NOMO-1 treated with dmso at 0.1 percent for 144 hours (cell line): ENCODE data around the gene CYCS.
A peak's percentile ranks its signal among the peaks of the same experiment; 100 is the strongest.
"Not testable (repeated sequence)": the region's sequence is repeated elsewhere in the genome, so short reads cannot be mapped to it uniquely, and the experiment has no call there.

Source experiments
- DNase-seq: peaks from one replicate; lab custom pipeline; 2025; ENCODE audit not compliant: unreplicated experiment; lab: John Stamatoyannopoulos, UW

CYCS gene

DNA sequence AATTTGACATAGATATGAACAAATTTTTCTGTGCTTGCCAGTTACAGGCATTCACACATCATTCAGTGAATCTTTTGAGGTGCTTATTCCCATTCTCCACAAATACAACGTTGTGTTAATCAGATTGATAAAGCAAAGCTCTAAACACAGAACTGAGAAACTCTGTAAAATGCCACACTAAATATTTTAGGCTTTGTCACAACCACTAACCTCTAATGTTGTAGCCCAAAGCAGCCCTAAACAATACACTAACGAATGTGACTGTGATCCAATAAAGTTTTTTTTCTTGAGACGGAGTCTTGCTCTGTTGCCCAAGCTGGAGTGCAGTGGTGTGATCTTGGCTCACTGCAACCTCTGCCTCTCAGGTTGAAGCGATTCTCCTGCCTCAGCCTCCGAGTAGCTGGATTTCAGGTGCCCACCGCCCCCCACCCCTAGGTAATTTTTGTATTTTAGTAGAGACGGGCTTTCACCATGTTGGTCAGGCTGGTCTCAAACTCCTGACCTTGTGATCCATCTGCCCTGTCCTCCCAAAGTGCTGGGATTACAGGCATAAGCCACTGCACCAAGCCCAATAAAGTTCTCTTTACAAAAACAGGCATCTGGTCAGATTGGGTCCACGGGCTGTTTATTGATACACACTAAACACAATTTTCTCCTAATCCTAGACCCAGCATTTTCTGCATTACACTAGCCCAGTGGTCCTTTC, 6.9 kb downstream of the CYCS start:
- no peak for DNase-seq

DNA sequence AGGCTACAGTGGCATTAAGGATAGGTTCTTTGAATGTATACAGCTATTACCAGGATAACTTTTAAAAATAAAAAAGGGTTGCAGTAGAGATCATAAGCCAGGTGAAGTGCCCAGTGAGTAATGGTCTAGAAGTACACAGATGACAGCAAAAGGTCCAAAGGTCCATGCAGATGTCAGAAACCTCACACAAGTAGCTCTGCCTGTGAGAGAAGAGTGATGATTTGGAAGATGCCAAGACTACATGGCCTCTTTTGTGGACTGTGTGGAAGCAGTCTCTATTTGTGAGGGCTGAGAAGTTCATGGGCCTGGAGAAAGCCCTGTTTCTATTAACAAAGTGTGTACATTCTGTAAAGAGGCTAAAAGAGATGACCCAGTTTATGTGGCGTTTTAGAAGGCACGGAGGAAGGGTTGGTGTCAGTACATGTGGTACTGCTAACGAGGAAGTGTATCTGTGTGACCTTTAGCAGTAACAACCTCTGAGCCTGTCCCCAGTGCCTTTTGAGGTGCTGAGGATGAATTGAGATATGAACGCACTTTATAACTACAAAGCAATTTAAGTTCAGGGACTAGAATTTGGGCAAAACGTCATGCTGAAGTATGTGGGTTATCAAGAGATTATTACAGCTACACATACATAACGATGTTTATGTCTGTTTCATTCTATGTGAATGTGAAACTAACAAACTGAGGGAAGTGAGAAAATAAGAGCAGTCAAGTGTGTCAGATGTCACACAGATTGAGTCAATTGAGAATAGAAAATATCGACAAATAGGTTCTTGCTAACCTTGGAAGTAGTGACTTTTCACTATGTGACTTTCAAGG, 7.6 kb downstream of the CYCS start:
- DNase-seq = no peak

DNA sequence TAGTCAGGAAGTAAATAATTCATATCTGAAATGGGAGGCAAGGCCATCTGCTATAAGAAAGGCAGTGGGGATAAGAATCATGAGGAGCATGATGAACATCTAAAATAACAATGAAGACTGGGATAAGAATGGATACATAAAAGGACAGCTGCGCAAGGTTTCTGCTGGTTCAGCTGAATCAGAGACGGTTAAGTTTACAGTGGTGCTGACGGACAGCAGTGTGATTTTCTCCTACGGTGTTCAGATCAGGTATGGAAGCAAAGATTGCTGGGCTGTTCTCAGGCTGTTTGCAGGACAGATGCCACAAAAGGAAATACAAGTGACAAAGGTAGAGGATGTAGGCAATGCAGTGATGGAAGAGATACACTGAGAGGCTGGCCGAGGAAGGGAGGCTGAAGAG, 8.4 kb downstream of the CYCS start:
- no peak for DNase-seq

DNA sequence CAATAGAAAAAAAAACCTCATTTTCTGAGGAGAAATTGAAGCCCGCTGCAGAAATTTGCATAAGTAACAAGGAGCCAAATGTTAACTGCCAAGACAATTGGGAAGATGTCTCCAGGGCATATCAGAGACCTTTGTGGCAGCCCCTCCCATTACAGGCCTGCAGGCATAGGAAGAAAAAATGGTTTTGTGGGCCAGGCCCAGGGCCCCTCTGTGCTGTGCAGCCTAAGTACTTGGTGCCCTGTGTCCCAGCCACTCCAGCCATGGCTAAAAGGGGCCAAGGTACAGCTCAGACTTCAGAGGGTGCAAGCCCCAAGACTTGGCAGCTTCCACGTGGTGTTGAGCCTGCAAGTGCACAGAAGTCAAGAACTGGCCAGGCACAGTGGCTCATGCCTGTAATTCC, 14.5 kb downstream of the CYCS start:
- not testable (repeated sequence) for DNase-seq

DNA sequence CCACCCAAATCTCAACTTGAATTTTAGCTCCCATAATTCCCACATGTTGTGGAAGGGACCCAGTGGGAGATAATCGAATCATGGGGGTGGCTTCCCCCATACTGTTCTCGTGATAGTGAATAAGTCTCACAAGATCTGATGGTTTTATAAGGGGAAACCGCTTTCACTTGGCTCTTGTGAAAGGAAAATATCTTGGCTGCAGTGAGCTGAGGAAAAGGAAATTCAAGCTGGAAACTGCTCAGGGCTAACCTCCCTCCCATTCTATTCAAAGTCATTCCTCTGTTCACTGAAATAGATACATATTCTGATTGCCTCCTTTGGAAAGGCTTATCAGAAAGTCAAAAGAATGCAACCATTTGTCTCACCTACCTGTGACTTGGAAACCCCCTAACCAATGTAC, 15.8 kb downstream of the CYCS start:
- DNase-seq = no peak

DNA sequence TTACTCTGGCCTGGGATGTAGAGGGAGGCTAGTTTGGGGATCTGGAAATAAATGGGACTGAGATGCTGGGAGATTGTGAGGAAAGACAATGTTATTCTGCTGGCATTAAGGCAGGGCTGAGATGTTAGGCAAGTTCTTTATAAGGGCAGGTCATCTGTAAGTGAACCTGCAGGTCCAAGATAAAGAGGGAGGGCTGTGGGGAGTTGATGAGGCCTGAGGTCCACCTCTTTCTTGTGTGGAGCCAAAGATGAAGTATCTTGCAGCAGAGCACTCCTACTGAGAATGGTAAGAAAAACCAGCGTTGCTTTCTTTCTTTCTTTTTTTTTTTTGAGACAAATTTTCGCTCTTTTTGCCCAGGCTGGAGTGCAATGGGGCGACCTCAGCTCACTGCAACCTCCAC, 19.1 kb downstream of the CYCS start:
- DNase-seq = no peak

DNA sequence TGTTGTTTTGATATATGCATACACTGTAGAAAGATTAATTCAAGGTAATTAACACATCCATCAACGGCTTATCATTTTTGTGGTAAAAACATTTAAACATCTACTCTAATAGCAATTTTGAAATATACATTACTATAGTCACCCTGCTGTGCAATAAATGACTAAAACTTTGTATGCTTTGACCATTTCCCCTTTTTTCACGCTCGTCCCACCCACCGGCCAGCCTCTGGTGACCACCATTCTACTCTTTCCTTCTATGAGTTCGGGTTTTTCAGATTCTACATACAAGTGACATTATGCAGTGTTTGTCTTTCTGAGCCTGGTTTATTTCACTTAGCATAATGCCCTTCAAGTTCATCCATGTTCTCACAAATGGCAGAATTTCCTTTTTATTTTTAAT, 21.3 kb downstream of the CYCS start:
- DNase-seq = peak; percentile 35

DNA sequence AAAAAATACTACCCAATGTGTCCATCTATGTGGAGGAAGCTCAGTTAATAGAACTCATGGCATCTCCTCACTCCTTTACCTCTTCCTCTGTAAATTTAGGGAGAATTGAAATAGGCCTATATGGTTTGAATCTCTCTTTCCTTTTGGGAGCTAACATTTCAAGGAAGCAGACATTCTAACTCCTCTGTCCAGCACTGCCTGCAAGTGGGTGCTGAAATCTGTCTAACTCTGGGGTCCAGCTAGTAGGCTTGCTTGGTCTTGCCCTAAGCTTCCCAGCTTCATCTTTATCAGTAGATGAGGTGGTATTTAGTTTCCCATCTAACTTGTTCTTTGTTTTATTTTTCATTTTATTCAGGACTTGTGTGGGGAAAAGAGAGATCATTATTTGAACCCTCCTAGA, 23.2 kb downstream of the CYCS start:
- no peak for DNase-seq

DNA sequence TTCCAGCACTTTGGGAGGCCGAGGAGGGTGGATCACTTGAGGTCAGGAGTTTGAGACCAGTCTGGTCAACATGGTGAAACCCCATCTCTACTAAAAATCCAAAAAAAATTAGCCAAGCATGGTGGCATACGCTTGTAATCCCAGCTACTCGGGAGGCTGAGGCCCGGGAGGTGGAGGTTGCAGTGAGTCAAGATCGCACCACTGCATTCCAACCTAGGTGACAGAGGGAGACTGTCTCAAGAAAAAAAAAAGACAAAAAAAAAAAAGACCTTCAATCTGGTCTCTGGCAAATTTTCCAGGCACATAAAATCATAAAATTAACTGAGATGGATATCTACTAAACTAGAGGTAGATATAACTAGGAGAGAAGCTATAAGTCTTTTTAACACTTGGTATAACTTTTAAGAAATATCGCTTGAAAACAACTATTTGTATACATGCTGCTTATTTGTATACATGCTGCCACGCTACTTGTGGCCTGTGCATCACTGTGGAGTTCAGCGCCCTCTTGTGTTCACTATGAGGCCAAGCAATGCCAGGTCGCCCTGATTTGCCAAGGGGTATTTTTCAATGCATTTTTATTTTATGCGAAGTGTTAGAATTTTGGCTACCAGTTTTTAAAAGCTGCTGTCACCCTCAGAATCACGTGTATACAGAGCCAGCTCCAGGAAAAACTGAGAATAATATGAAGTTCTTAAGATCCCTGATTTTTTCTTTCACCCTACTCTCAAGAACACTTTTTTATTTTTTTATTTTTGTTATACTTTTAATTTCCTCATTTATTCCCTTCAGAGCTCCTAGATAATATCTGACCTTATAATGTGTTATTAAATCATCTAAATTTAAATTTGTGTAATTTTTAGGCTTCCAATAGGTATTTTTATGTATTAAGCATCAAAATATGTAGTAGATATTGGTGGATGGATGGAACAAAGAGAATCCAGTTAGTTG, 26.7 kb downstream of the CYCS start:
- peak; percentile 32 for DNase-seq

DNA sequence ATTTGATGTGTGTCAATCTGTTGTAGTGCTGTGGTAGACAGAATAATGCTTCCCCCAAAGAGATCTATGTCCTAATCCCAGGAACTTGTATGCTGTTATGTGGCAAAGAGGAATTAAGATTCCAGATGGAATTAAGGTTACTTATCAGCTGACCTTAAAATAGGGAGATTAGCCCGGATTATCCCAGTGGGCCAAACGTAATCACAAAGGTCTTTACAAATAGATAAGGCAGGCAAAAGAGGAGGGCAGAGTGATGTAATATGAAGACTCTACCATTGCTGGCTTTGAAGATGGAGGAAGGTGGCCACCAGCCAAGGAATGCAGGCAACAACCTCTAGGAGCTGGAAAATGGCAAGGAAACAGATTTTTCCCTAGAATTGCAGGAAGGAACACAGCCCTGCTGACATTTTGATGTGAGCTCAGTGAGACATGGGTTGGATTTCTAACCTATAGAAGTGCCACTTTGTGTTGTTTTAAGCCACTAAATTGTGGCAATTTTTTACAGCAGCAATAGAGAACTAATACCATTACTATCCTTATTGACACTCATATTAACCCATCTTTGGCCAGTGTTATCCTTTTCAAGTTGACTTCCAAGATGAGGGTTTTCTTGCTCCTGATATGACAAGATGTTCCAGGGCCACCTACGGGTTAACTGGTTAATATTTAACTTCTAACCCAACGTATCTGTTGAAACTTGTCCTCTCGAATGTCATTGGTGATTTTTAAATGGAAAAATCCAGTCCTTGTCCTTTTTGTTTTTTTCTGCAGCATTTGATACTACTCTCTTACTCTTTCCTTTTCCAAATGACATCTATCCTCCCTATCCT, 29.3 kb downstream of the CYCS start:
- no peak for DNase-seq

DNA sequence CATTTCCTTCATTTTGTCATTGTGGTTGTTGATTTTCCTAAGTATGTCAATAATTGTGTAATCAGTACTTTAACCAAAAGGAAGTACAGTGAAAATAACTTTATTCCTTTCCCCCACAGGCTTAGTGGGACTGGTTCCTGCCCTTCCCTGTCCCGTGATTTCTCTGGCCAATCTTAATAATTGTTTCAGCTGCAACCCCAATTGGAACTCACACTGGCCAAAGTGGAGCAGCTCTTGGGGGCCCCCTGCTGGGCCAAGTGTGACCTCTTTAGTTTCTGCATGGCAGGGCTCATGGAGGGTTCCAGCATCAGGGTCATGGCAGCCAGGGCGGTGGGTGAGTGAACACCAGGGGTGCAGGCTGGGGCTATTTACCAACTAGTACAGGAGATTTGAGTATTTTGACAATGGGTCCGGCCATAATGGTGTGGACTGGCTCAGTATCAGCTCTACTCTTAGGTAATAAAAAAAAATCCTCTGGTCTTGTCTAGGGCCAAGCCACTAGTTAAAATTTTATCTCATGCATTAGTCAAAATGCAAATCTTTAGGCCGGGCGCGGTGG, 31.7 kb downstream of the CYCS start:
- DNase-seq = peak; percentile 32

DNA sequence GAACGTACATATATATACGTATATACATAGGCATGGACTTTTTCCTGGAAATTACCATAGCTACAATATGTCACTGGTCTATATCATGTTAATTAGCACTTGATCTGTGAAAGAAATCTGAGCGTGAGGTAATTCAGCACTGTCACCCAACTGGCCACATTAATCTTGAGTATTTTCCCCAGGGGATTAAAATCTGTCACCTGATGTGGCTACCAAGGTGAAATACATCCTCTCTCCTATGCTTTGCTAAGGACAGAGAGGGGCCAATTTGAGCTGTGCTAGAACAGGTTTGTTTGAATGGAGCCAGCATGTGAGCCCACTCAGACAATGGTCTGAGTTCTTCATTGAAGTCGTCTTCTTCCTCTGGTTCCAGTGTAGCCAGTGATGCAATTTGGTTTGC, 33.3 kb downstream of the CYCS start:
- no peak for DNase-seq

DNA sequence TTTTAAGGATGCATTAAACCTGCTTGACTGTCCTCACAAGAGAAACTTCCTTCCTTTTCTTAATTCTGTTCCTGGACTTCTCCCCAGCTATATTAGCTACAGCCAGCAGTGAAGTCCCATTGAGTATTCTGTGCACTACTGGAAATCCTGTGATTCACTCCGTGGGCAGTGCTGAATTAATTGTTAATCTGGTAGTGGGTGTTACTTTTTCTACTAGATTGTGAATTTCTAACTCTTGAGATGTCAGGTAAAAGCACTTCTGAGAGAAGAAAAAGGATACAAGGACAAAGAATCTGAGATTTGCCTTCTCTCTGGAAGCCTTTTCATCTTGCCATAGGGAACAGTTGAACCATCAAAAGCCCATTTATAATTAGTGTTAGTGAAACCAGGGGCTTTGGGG, 33.9 kb downstream of the CYCS start:
- DNase-seq = no peak

DNA sequence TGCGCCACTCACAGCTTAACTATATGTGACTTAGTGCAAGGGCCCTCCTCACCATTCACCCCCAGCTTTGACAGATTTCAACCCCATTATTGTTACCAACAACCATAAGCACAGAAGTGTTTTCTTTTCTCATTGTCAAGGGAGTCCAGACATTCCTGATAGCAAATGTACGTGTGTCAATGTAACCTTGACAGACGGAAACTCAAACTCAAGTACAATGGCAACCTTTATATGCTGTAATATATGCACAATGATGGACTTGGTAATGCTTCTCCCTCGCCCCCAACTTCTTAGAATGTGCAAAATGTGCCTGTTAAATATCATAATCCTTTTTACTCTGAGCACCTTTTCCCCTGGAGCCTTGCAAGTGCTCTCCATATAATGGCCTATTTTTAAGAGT, 34.7 kb downstream of the CYCS start:
- DNase-seq = no peak

DNA sequence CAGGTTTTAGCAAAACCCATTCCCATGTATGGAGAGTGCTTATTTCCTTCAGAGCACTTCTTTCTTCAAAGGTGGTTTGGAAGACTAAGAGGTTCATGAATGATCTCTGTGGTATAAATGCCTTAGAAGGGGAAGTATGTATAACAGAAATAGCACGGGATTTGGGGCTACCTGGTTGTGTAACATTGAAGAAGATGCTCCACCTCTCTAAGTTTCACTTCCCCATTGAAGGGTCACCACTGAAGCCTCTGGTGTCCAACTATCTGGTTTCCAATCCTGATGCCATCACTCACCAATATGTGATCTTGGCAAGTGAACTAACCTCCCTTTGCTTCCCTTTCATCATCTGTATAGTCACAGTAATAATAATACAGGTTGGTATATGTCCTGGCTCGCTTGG, 37.2 kb downstream of the CYCS start:
- DNase-seq = peak; percentile 79

DNA sequence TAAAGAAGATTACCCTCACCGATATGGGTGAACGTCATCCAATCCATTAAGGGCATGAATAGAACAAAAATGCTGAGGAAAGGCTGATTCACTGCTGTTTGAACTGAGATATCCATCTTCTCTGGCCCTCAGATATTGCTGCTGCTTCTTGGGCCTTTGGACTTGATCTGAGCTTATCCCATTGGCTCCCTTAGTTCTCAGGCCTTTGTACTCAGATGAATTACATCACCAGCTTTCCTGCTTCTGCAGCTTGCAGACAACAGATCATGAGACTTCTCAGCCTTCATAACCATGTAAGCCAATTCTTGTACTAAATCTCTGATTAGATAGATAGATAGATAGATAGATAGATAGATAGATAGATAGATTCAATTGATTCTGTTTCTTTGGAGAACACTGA, 40.2 kb downstream of the CYCS start:
- no peak for DNase-seq

DNA sequence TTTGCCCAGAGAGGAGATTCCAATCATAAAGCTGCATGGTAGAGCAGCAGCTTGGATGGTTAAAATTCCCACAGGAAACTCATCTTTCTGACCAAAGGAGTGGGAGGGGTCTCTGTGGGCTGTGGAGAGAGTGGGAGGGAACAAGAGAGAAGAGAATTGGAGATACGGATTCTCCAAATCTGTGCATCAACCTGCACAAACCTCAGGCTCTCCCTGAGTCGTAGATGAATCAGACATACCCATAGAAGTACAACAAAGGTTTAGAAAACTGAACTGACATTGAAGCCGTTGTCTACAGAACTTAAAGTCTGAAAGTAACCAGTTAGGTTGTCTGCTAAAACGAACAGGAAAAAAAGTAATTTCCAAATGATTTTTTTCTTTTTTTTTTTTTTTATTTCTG, 41.9 kb downstream of the CYCS start:
- no peak for DNase-seq

DNA sequence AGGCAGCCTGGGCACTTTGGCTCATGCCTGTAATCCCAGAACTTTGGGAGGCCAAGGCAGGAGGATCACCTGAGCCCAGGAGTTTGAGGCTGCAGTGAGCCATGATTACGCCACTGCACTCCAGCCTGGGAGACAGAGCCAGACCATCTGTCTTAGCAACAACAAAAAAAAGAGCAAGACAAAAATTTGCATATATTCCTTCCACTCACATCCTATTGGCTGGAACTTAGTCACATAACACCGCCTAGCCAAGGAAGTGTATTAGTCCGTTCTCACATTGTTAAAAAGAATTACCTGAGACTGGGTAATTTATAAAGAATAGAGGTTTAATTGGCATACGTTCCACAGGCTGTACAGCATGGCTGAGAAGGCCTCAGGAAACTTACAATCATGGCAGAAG, 43.0 kb downstream of the CYCS start:
- DNase-seq = not testable (repeated sequence)

DNA sequence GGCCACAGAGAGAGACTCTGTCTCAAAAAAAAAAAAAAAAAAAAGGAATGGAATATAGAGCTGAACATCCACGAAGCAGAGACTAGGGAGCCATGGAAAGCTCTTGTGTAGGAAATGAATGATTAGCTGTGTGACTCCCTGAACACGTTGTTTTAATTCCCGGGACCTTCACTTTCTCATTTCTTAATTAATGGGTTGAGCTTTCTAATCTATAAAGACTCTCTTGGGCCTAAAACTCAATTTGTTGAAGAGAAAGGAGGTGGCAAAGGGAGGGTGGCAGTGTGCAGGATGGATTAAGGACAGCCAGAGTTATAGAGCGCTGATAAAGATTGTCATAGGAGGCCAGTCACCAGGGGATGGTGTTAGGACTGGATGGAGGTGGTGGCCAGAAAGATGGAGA, 48.0 kb downstream of the CYCS start:
- DNase-seq = no peak

DNA sequence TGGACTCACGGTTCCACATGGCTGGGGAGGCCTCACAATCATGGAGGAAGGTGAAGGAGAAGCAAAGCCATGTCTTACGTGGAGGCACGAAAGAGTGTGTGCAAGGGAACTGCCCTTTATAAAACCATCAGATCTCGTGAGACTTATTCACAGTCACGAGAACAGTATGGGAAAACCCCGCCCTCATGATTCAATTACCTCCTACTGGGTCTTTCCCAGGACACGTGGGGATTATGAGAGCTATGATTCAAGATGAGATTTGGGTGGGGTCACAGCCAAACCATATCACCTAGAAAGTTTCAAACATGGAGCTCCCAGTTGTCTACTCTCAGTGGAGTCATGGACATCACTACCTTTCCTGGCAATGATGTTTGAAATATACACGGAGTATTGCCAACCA, 49.6 kb downstream of the CYCS start:
- DNase-seq = no peak
